Activated CD4-positive, alpha-beta T cell treated with anti-CD3 and anti-CD28 coated beads, Interleukin-2, amount 50 U/mL, for 16 hours (primary cell): ENCODE measurements around the gene LEF1.
A peak's percentile ranks its signal among the peaks of the same experiment; 100 is the strongest.

Experiments used
- DNase-seq: peaks from one replicate; pipeline ENCODE4 v3.0.0-alpha.2; 2020

Gene LEF1

GRCh38 chr4:108168671-108169523 is at the start of gene LEF1:
Gene LEF1, minus strand, starts transcription at chr4:108168932. Its CDS starts 1,165 bp downstream, at chr4:108167767.
- peak; percentile 74 for DNase-seq

DNA sequence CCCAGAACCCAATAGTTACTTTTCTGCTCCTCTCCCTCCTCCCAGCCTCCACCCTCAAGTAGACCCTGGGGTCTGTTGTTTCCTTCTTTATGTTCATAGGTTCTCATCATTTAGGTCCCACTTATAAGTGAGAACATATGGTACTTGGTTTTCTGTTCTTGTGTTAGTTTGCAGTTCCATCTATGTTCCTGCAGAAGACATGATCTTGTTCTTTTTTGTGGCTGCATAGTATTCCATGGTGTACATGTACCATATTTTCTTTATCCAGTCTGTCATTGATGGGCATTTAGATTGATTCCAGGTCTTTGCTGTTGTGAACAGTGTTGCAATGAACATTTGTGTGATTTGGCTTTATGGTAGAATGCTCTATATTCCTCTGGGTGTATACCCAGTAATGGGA is 47.8 kb upstream of the LEF1 start:
- no peak for DNase-seq

DNA sequence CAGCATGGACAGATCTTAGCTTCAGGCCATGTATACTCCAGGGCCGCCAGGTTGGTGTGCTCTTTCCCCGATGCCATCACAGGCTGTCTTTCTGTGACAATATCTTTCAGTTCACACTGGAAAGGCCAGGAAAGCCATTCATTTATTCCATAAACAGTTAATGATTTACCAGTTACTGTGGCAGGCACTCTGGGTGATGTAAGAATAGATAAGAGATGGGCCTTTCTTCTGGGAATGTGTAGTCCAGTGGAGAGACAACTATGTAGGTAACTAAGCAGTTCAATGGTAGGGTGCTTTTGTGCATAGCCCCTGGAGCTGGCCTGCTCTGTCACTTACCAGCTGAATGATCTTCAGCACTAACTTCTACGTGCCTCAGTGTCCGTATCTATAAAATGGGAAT is 46.3 kb upstream of the LEF1 start:
- DNase-seq, result no peak

DNA sequence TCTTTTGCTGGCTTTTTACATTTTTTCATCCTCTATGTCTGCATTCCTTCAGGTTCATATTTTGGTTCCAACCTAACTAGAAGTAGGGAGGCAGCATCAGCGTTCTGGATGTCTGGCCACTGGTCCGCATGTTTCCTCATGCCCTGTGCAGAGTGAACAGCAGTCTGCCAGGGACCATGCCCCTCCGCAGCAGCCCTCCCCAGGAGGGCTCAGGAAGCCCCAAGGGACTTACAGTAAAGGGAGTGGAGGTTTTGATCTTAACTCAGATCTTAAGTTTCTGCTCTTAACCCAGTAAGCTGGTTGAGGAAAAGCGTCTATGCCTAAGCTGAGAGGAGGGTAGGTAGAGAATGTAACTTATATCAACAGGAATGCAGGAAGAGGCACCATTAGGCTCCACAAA is 45.0 kb upstream of the LEF1 start:
- DNase-seq, result no peak

- DNase-seq, result no peak
These were observed 44.6 kb upstream of the LEF1 start for GRCh38 chr4:108213308-108213707.

GRCh38 chr4:108210989-108211835 is 42.5 kb upstream of the LEF1 start:
- DNase-seq, result peak; percentile 7

DNA sequence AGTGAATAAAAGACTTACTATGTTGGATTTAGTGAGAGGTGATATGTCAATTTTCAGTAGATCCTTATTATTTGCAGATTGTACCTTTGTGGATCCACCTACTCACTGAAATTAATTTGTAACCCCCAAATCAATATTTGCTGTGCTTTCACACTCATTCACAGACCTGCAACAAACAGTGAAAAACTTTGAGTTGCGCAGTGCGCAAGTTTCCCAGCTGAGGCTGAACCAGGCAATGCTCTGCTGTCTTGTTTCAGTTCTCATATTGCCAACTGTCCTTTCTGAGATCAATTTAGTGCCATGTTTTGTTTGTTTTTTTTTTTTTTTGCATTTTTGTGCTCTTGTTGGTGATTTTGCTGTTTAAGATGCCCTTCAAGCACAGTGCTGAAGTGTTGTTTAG is 40.8 kb upstream of the LEF1 start:
- no peak for DNase-seq

GRCh38 chr4:108205859-108206258 is 37.1 kb upstream of the LEF1 start:
- no peak for DNase-seq

- no peak for DNase-seq
These were observed 35.8 kb upstream of the LEF1 start for GRCh38 chr4:108204518-108204917.

GRCh38 chr4:108203377-108203776 is 34.6 kb upstream of the LEF1 start:
- no peak for DNase-seq

- DNase-seq, result no peak
These were observed 33.0 kb upstream of the LEF1 start for GRCh38 chr4:108201774-108202173.

- no peak for DNase-seq
These were observed 31.1 kb upstream of the LEF1 start for GRCh38 chr4:108199881-108200280.

GRCh38 chr4:108193886-108194672 is 25.3 kb upstream of the LEF1 start:
- no peak for DNase-seq

GRCh38 chr4:108192935-108193334 is 24.2 kb upstream of the LEF1 start:
- DNase-seq, result no peak

GRCh38 chr4:108192056-108192455 is 23.3 kb upstream of the LEF1 start:
- DNase-seq, result no peak

DNA sequence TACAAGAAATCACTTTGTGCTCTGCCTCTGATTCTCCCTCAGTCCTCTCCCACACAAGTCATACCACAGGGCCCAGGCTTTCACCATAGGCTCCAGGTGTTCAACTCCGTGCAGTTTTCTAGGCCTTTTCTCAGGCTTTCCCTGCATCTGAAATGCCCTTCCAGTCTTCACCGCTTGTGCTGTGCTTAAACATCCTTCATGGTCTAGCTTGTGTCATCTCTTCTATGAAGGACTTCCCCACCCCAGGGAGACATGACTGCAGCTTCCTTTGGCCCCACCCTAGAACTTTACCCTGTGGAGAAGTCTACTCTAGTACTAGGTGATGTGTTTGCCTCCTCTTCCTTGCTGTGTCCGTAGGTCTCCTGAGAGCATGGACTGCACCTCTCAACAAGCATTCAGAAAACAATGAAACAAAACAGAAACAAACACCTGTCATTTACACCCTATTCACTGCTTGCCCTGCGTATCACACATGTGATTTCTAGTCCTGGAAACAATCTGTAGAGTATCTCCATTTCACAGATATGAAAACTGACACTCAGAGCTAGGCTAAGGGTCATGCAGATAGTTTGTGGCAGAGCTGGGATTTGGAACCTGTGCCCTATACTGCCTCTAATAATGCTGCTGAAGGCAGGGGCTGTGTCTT is 22.7 kb upstream of the LEF1 start:
- DNase-seq, result no peak

DNA sequence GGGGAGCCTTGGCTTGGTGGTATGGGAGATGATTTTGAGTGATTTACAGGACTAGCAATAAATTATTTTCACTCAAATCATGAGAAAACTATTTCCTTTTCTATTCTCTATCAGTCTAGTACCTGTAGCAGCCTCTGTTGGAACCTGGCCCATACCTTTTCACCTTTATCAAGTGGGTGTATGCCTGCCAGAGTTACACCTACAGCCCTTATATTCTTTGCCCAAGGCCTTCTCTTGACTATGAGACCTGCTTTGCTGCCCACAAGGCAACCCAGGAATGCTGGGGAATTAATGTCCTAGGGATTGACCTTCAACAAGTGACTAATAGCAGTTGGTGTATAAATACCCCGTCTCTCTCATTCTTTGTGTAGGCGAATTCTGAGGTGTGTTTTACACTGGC is 20.0 kb upstream of the LEF1 start:
- no peak for DNase-seq

- DNase-seq, result no peak
These were observed 16.5 kb upstream of the LEF1 start for GRCh38 chr4:108185252-108185651.

GRCh38 chr4:108184453-108185049 is 15.8 kb upstream of the LEF1 start:
- no peak for DNase-seq

- no peak for DNase-seq
These were observed 13.0 kb upstream of the LEF1 start for GRCh38 chr4:108181704-108182103.

DNA sequence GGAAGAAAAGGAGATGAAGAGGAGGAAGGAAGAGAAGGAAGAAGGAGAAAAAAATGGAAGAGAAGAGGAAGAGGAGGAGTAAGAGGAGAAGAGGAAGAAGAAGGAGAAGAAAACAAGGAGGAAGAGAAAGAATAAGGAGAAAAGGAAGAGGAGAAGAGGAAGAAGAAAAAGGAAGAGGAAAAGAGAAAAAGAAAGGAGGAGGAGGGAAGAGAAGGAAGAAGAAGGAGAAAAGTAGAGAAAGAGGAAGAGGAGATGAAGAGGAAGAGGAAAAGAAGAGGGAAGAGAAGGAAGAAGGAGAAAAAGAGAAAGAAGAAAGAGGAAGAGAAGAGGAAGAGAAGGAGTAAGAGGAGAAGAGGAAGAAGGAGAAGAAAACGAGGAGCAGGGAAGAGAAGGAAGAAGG is 11.8 kb upstream of the LEF1 start:
- no peak for DNase-seq

- no peak for DNase-seq
These were observed 7.2 kb upstream of the LEF1 start for GRCh38 chr4:108175966-108176365.
